HG03103 (cell line): ENCODE data around the gene WRAP73.
"Not testable (repeated sequence)": the region's sequence is repeated elsewhere in the genome, so short reads cannot be mapped to it uniquely, and the experiment has no call there.

Experiments
- ATAC-seq: cut with Tn5 transposase; IDR thresholded peaks from one replicate; pipeline ENCODE4 v1.9.1; 2021; ENCODE audit warnings: low read depth; ENCODE audit not compliant: unreplicated experiment

The WRAP73 gene

DNA sequence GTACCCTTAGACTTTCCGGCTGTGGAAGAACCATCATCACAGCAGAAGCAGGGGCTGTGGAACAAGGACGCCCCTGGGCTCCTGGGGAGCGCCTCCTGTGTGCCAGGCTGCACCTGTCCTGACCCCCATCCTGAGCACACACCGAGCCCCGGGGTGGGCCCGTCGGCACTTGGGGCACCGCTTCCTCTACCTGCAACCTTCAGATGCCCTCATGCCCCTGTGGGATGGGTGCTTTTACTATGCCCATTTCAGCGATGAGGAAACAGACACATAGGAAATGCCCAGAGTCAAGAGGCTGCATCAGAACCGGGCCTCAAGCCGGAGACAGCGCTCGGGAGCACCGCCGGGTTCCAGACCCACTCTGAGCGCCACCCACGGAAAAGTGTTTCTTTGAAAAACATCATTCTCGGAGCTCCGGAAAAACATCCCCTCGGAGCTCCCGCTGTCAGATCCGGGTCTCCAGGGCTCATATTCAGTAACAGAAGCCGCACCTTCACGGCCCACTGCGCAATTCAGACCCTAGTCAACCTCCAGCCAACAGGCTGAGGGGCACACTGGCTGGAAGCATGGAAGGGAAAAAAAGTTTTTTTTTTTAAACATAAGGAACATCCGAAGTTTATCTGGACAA, 17.1 kb downstream of the WRAP73 start:
- ATAC-seq, result no peak

DNA sequence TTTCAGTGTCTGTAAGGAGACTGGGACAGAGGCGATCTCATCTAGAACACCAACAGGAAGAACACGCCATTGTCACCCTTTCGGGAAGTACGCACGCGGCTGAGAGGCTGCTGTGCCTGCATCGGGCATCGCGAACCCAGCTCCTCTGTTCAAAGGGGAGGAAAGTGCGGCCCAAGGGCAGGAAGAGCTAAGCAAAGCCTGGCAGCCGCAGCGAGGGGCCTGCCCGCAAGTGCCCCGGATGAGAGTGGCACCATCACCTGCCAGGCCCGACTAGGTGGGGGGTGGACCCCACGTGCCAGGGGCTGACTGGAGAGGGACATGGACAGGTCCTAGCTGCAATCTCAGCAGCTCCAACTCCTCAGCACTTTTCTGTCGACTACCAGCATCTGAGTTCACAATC, 17.6 kb downstream of the WRAP73 start:
- ATAC-seq, result no peak

DNA sequence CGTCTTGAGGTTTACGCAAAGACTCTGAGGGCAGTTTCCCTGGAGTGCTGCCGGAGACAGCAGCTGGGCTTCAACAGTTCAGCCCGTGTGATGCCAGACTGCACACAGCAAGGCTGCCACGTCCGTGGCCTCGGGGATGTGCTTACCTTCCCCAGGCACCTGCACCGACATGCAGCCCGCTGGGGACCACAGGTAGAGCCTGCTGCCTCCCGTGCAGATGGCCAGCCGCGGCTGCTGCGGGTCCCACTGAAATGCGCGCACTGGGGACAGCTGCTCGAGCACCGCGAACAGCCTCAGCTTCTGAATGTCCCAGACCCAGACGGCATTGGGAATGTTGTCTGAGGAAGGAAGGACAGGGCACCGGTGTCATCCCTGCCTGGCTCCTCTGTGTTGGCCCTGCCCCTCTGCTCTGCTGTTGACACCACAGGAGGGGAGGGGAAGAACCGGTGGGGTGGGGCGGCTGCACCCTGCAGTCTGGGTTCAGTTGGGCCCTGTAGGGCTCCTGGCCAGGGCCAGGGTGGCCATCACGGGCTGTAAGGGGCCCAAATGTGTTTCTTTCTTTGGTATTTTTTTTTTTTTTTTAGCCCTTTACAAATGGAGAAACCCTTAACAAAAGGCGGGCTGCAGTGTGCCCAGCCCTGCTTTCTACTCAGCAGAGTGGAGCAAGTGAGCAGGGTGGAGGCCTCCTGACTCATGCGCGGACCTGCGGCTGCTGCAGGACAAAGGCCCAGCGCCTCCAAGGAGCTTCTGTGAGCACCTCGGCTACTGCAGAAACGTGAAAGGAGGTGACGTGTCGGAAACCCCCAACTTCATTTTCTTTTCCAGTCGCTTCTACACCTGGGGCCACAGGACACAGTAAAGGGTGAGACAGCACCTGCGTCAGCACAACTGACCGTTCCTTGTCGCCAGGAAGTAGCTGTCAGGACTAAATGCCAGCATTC, 18.3 kb downstream of the WRAP73 start:
- no peak for ATAC-seq

DNA sequence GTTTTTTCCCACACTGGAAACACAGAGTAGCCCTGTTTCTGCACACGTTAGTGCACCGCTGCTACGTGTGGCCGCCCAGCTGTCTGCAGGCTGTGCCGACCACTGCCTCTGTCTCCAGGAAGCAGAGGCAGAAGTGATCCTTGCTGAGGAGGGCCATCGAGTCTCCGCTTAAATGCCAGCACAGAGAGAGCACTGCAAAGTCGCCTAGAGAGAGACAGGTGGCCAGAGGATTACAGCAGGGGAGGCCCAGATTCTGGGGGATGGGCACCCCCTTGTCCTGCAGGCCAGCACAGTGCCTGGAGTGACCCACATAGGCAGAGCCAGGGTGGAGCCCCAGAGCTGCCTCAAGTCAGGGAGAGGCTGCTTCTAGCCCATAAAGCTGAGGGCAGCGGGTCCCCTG, 19.0 kb downstream of the WRAP73 start:
- no peak for ATAC-seq

DNA sequence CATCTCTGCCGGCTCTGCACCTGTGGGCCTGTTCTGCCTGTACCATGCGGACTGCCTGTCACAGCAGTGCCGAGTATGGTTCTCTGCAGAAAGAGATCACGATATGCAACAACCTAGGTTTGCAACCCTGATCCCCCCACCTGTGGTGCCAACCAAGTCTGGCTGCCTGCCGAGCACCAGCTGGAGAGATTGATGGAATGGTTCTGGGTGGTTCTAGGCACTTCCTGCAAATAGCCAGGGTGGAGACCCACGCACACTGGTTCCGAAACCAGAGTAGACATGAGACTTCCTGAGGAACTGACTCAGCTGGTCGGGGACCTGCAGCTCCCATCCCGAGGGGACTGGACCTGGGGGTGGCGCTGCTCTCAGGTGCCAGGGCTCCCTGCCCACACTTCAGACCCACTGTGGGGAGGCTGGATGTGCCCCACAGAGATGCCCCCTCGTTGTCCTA, 19.7 kb downstream of the WRAP73 start:
- ATAC-seq, result no peak

DNA sequence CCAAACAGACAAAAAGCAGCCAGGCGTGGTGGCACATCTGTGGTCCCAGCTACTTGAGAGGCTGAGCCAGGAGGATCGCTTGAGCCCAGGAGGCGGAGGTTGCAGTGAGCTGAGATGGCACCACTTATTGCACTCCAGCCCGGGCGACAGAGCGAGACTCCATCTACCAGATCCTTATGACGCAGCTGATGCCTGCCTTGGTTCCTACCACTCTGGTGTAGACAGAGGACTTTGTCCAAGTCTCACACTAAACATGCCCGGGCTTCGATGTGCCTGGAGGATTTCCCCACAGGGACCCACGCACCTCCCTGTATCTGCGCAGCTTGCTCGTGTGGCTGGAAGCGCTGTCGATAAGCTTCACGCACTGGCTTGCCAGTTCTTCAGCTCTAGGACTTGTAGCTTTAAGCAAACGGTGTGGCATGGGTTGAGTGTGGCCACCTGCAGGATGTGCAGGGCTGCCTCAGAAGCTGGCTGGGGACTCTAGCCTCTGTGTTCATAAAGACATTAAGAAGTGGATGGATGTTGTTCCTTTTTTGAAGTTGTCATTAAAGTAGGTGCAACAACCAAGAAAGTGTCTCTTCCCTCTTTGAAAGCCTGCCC, 20.2 kb downstream of the WRAP73 start:
- ATAC-seq, result no peak

DNA sequence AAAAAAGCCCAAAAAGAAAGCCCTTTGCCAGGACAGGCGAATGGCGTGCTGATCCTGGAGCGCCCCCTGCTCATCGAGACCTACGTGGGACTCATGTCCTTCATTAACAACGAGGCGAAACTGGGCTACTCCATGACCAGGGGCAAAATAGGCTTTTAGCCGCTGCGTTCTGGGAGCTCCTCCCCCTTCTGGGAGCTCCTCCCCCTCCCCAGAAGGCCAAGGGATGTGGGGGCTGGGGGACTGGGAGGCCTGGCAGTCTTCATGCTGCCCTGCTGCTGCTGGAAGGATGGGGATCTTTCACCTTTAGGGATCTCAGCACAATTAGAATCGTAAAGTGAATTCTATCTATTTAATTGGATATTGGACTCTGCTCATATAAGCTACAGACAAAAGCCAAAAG, 21.5 kb downstream of the WRAP73 start:
- ATAC-seq, result no peak

DNA sequence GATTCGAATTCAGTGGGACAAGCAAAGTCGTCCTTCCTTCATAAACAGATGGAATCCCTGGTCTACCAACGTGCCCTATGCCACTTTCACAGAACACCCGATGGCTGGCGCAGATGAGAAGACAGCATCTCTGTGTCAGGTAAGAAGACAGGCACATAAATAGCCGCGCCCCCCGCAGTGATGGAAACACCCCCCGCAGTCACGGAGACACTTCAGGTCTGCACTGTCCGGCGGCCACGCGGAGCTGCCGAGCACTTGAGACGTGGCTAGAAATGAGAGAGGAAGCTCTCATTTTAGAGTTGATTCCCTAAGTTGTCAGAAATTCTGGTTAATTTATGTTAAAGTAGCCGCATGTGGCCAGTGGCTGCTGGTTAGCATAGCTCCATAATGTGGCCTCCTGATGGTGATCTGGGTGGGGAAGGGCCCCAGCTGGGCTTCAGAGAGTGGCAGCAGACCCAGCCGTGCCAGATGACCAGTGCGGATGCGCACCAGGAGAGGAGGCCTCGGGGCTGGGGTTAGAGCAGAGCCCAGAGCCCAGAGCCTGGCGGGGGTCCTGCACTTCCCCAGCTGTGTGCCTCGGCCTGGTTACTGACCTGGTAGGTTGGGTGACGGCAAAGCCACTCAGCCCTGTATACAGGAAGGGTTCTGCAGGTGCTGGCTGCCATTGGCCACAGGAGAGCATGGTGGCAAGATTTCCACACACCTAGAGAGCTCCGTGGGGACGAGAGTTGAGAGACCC, 22.2 kb downstream of the WRAP73 start:
- ATAC-seq, result no peak

DNA sequence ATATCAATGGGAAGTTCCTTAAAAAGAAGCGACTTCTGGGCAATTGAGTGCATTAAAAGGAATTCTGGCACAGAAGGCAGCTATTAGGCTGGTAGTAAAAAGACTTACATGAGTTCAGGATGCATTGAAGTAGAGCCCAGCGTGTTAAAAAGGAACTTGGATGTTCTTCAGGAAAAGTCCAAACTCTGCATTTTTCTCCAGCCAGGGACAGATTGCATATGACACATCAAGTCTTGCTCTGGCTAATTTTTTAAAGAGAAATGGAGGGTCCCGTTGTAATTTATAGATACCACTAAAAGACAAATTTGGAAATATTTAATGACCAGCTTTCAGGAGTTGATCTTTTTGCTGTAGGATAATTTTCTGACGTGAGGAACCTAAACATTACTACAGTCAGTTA, 23.9 kb downstream of the WRAP73 start:
- ATAC-seq, result no peak

DNA sequence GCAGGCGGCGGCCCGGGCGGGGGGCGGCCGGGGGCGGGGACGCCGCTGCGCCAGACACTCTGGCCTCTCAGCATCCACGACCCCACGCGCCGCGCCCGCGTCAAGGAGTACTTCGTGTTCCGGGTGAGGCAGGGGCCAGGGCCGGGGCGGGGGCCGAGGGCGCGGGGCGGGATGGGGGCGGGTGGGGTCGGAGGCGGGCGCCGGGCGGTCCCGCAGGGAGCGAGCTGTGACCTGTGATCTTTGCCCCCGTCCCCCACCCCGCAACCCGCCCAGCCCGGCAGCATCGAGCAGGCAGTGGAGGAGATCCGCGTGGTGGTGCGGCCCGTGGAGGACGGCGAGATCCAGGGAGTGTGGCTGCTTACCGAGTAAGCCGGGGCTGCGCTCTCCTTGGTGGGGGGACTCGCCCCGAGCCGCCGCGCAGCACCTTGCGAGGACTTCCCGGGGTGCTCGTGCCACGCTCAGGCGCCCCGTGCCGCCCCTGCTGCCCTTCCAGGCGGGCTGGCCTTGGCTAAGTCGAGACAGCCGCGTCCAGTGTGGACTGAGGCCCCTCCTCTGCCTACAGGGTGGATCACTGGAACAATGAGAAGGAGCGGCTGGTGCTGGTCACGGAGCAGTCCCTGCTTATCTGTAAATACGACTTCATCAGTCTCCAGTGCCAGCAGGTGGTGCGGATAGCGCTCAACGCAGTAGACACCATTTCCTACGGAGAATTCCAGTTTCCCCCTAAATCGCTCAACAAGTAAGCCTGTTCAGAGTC, 24.6 kb downstream of the WRAP73 start:
- ATAC-seq, result peak; percentile 6

DNA sequence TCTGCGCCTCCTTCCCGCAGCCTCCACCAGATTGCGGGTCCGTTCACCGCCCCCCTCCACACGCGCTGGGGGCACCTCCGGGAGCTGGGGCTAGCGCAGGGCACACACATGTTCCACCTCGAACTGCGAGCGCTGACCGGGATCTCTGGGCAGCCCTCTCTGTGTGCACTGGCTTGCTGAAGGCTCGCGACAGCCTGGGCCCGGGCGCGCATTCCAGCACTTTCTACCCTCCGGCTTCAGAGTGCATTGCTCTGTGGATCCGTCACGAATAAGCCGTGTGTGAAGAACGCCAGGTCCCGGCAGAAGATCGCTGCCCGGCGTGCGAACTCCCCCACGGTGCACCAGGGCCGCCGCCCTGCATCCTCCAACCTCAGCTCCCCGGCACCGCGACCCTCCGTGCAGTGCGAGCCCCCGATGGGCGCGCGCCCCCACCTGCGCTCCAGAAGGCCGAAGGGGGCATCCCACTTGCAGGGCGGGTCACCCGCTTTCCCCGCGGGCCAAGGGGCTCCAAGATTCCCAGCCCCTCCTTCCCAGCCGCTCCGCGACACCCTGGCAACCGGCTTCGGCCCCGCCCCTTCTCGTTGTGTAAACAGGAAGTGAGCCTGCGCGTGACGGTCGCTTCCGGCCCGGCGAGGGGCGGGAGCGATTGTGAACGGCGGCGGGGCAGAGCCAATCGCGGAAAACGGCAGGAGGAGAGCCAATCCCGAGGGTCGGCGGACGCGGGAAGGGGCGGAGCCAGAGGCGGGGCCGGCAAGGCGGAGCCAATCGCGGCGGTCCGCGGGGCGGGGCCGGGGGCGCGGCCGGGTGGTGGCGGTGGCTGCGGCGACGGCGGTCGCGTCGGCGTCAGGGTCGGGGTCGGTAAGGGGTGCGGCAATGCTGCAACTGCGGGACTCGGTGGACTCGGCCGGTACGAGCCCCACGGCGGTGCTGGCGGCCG, 25.4 kb downstream of the WRAP73 start, which contains the start of gene TPRG1L:
TPRG1L (plus strand) TSS at position 816 of the 937 bp plus-strand sequence; CDS start at position 874, 58 bp downstream.
- peak; percentile 91 for ATAC-seq

DNA sequence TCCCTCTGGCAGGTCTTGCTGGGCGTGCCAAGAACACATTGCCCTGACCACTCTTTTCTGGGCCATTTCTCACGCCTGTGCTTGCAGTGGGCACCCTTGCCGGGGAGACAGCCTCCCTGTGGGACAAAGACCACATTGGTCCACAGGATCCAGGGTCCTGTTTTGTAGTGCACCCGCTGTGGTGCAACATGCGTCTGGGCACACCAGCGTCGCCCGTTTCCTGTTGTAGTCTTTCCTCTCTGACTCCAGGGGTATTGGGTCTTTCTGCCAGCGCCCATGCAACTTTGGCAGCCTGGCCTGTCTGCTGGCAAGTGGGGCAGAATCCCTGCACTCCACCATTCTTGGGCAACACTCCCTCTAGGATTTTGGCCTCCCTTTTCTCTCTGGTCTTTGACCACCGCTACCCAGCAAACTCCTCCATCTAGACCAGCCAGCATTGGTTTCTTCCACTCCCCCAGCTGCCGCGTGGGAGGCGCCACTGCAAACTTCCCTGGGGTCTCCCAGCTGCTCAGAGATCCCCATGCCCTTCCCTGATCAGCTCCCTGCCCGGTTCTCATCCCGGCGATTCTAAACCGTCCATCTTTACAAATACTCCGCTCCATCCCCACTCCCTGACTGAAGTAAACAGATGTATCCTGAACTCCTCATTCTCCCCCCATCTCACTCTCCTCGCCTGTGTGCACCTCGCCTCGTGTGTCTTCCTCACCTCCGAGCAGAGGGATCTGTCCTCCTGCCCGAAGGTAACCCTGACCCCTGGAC, 26.3 kb downstream of the WRAP73 start:
- ATAC-seq, result no peak

DNA sequence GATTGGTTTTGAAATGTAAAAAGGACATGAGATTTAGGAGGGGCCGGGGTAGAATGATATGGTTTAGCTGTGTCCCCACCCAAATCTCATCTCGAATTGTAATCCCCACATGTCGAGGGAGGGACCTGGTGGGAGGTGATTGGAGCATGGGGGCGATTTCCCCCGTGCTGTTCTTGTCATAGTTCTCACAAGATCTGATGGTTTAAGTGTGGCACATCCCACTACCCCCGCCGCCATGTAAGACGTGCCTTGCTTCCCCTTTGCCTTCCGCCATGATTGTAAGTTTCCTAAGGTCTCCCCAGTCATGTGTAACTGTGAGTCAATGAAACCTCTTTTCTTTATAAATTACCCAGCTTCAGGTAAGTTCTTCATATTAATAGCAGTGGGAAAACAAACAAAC, 27.8 kb downstream of the WRAP73 start:
- ATAC-seq, result not testable (repeated sequence)

DNA sequence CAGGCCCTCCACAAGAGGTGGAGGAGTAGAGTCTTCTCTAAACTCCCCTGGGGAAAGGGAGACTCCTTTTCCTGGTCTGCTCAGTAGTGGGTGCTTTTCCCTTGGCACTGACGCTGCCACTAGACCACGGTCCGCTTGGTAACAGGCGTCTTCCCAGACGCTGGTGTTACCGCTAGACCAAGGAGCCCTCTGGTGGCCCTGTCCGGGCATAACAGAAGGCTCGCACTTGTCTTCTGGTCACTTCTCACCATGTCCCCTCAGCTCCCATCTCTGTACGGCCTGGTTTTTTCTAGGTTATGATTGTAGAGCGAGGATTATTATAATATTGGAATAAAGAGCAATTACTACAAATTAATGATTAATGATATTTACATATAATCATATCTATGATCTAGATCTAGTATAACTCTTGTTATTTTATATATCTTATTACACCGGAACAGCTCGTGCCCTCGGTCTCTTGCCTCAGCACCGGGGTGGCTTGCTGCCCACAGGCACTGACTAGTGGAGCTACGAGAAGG, 28.7 kb downstream of the WRAP73 start:
- ATAC-seq, result not testable (repeated sequence)

DNA sequence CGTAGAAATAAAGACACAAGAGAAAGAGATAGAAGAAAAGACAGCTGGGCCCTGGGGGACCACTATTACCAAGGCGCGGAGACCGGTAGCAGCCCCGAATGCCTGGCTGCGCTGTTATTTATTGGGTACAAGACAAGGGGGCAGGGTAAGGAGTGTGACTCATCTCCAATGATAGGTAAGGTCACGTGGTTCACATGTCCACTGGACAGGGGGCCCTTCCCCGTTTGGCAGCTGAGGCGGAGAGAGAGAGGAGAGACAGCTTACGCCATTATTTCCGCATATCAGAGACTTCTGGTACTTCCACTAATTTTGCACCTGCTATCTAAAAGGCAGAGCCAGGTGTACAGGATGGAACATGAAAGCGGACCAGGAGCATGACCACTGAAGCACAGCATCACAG, 29.2 kb downstream of the WRAP73 start:
- no peak for ATAC-seq

DNA sequence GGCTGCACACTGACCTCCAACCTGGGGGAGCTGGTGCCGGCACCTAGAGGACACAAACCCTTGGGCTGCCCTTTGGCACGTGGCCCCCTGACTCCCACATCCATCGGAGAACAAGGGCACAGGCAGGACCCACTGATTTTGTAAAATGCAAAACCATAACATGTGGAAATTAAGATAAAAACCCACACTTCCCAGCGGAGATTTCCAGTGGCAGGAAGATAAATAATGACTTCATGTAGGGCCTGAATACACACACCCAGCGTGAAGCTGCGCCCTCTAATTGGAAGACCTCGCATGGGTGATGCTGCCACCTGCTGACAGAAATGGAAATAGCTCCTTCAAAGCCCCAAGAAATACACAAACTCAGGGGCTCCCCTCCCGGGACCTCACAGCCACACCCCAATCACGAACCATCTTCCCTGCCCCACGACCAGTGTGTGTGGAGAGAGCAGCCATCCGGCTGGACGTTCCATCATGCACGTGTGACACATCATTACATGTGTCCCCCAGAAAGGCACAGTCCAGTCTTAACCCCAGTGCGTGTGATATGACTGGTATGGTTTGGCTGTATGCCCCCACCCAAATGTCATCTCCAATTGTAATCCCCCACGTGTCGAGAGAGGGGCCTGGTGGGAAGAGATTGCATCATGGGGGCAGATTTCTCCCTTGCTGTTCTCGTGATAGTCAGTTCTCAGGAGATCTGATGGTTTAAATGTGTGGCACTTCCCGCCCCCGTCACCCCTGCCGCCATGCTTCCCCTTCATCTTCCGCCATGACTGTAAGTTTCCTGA, 30.8 kb downstream of the WRAP73 start:
- no peak for ATAC-seq

DNA sequence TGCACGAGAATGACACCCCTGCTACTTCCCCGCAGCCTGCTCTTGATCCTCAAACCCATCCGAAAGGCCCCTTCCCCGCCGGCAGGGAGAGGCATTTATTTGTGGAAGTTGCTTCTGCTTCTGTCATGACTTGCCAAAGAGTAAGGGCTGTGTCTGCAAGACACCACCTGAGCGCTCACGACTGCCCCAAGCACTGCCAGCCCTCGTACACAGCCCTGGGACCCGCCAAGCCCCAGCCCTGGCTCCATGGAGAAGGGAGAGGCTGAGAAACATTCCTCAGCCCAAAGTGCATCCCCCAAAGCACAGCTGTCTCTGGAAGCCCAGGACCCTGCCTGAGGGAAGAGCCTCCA, 31.4 kb downstream of the WRAP73 start:
- no peak for ATAC-seq
